ENCODE results near the gene PRPH.

DNA sequence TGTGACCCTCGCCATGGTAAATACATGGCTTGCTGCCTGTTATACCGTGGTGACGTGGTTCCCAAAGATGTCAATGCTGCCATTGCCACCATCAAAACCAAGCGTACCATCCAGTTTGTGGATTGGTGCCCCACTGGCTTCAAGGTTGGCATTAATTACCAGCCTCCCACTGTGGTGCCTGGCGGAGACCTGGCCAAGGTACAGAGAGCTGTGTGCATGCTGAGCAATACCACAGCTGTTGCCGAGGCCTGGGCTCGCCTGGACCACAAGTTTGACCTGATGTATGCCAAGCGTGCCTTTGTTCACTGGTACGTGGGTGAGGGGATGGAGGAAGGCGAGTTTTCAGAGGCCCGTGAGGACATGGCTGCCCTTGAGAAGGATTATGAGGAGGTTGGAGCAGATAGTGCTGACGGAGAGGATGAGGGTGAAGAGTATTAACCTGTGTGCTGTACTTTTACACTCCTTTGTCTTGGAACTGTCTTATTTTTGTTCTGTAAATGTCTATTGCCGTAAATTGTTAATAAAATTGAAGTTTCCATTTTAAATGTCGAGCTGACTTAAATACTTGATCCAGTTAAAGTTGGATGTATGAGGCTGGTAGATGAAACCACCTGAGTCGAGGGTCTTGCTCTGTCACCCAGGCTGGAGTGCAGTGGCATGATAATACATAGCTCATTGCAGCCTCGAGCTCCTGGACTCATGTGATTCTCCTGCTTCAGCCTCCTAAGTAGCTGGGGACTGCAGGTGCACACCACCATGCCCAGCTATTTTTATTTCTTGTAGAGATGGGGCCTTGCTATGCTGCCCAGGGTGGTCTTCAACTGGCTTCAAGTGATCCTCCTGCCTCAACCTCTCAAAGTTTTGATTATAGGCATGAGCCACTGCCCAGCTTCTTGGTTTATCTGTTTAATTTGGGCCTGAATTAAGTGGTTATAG lies 21.9 kb upstream of the PRPH start:
- no peak for TF ChIP-seq POLR2A (IDR thresholded peaks at IDR 0.05; ENCODE audit: low read depth, low read length)
- TF ChIP-seq, protein P1, sequence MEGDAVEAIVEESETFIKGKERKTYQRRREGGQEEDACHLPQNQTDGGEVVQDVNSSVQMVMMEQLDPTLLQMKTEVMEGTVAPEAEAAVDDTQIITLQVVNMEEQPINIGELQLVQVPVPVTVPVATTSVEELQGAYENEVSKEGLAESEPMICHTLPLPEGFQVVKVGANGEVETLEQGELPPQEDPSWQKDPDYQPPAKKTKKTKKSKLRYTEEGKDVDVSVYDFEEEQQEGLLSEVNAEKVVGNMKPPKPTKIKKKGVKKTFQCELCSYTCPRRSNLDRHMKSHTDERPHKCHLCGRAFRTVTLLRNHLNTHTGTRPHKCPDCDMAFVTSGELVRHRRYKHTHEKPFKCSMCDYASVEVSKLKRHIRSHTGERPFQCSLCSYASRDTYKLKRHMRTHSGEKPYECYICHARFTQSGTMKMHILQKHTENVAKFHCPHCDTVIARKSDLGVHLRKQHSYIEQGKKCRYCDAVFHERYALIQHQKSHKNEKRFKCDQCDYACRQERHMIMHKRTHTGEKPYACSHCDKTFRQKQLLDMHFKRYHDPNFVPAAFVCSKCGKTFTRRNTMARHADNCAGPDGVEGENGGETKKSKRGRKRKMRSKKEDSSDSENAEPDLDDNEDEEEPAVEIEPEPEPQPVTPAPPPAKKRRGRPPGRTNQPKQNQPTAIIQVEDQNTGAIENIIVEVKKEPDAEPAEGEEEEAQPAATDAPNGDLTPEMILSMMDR (conservative IDR thresholded peaks at IDR 0.05; ENCODE audit: low read depth, low read length) = no peak
- no peak for TF ChIP-seq BHLHE40 (IDR thresholded peaks at IDR 0.05; ENCODE audit: low read depth, low read length)
- TF ChIP-seq, protein P2, sequence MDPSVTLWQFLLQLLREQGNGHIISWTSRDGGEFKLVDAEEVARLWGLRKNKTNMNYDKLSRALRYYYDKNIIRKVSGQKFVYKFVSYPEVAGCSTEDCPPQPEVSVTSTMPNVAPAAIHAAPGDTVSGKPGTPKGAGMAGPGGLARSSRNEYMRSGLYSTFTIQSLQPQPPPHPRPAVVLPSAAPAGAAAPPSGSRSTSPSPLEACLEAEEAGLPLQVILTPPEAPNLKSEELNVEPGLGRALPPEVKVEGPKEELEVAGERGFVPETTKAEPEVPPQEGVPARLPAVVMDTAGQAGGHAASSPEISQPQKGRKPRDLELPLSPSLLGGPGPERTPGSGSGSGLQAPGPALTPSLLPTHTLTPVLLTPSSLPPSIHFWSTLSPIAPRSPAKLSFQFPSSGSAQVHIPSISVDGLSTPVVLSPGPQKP (IDR thresholded peaks at IDR 0.05; ENCODE audit: borderline replicate concordance, low read depth, low read length) = no peak
- no peak for TF ChIP-seq CEBPB (IDR thresholded peaks at IDR 0.05; ENCODE audit: low read depth, low read length)
- TF ChIP-seq MAFK (IDR thresholded peaks at IDR 0.05; ENCODE audit: low read depth, low read length) = no peak
- no peak for TF ChIP-seq CHD1 (IDR thresholded peaks at IDR 0.05; ENCODE audit: low read depth, low read length)
